BLaER1 treated with 17β-estradiol and CSF1 and Interleukin-3, amounts not matched to agents 10 nM and 100 nM (cell line): Measurements from ENCODE around the gene ABLIM2.
"Not testable (repeated sequence)": the region's sequence is repeated elsewhere in the genome, so short reads cannot be mapped to it uniquely, and the experiment has no call there.

Experiments used
- H3K27ac ChIP-seq, 11 experiments: shearing (Covaris generic); formaldehyde crosslinking; 2 replicates each; pipeline ENCODE4 v1.8.1; 2022
- H3K27me3 ChIP-seq, 11 experiments: shearing (Covaris generic); formaldehyde crosslinking; 2 replicates each; pipeline ENCODE4 v1.8.1; 2022
- H3K36me3 ChIP-seq, 11 experiments: shearing (Covaris generic); formaldehyde crosslinking; 2 replicates each; pipeline ENCODE4 v1.8.1; 2022
- H3K4me1 ChIP-seq, 10 experiments: shearing (Covaris generic); formaldehyde crosslinking; 2 replicates each; pipeline ENCODE4 v1.8.1; 2022
- H3K4me2 ChIP-seq, 11 experiments: shearing (Covaris generic); formaldehyde crosslinking; 2 replicates each; pipeline ENCODE4 v1.8.1; 2022
- H3K4me3 ChIP-seq, 10 experiments: shearing (Covaris generic); formaldehyde crosslinking; 2 replicates each; pipeline ENCODE4 v1.8.1; 2022
- H3K9ac ChIP-seq, 11 experiments: shearing (Covaris generic); formaldehyde crosslinking; 2 replicates each; pipeline ENCODE4 v1.8.1; 2022
- H3K9me3 ChIP-seq, 11 experiments: shearing (Covaris generic); formaldehyde crosslinking; replicated peaks in 1 of 11; 2 replicates each; pipeline ENCODE4 v1.8.1; 2022
- H4K20me1 ChIP-seq, 11 experiments: shearing (Covaris generic); formaldehyde crosslinking; 2 replicates each; pipeline ENCODE4 v1.8.1; 2022
- Cebpa-rat ChIP-seq, 11 experiments: shearing (Covaris generic); IDR thresholded peaks; 2 replicates each; pipeline ENCODE4 v1.8.1; 2022

ABLIM2 gene

DNA sequence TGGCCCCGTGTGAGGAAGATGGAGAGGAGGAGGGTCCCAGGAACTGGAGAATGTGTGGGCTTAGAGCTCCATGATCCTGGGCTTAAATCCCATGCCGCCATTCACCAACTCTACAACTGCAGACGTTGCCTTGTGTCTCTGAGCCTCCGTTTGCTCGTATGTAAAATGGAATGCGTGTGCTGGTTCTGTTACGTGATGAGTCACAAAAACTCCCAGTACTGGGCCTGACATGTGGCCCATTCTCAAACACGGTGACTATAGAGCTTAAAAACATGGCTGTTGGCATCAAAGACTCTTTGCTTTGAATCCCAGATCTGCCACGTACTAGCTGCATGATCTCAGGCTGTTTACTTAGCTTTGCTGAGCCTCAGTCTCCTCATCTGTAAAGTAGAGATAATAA lies 206.0 kb downstream of the ABLIM2 start:
- H3K4me2 ChIP-seq = peak overlapping the region in 3 of 11 experiments; percentile 55 to 76 (median 67); a peak in 6 of 22 replicates
- peak overlapping the region in 3 of 11 experiments; percentile 61 to 63 (median 62); a peak in 5 of 22 replicates for H3K27ac ChIP-seq
- H3K9me3 ChIP-seq = peaks cover 14 to 34% (median 23%) of the 10 kb centered on the region in 11 experiments; a peak in 20 of 22 replicates
- no peak overlapping the region for H3K9ac ChIP-seq
- no peaks in the 10 kb centered on the region for H3K27me3 ChIP-seq
- peaks cover 0 to 62% (median 0%) of the 10 kb centered on the region in 10 experiments; a peak in 7 of 20 replicates for H3K4me1 ChIP-seq
- no peak overlapping the region for H3K4me3 ChIP-seq
- H3K36me3 ChIP-seq = no peaks in the 10 kb centered on the region
- TF ChIP-seq Cebpa-rat (IDR thresholded peaks at IDR 0.05) = no peak
- no peaks in the 10 kb centered on the region for H4K20me1 ChIP-seq

DNA sequence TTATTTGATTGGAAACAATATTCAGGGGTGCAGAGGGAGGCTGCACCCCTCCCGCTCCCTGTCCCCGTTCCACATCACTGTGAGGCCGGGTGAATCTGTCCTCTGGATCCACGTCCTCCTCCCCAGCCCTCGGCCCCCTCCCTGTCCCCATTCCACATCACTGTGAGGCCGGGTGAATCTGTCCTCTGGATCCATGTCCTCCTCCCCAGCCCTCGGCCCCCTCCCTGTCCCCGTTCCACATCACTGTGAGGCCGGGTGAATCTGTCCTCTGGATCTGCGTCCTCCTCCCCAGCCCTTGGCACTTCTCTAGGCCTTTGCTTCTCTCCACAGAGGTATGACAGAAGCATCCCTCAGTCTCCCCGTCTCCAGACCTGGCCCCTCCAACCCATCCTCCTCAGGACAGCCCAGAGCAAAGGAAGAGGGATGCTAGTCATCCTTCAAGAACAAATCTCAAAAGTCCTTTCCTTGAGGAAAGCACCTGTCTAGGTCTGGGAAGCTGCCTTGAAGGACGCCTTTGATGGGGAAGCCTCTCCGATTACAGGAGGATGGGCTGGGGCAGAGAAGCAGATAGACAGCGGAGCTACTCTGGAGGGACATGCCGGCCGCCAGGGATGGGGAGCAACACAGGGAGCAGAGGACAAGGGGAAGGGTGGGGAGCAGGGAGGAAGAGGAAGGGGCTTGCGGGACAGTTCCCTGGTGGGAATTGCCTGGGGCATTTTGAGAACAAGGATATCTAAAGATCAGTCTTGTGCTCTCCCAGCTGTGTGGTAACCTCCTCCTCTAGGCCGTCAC lies 208.1 kb downstream of the ABLIM2 start:
- TF ChIP-seq Cebpa-rat (IDR thresholded peaks at IDR 0.05) = no peak
- Histone ChIP-seq H3K4me2 (no peak overlapping the region), H3K9ac (no peak overlapping the region), H3K4me1 (peaks cover 0 to 48% (median 0%) of the 10 kb centered on the region in 10 experiments; a peak in 7 of 20 replicates), H3K36me3 (no peaks in the 10 kb centered on the region), H4K20me1 (no peaks in the 10 kb centered on the region), H3K27ac (no peak overlapping the region), H3K27me3 (no peaks in the 10 kb centered on the region), H3K9me3 (peaks cover 14 to 34% (median 23%) of the 10 kb centered on the region in 11 experiments; a peak in 20 of 22 replicates), H3K4me3 (no peak overlapping the region)

DNA sequence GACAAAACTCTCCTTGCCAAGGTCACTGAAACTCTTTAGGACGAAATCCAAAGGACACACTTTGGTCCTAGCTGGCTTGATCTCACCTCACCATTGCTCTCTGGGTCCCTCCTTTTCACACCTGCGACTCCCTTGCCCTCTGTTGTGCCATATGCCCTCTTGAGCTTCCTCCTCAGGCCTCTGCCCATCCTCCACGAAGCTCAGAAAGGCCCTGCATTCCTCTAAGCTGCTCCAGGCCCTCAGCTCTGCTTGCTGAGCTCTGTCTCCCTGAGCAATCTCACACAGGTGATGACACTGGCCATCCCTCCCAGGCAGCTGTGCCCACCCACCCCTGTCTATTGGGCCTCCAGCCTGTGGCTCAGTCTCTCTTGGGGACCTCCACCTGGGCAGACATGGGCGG lies 208.9 kb downstream of the ABLIM2 start:
- no peak overlapping the region for H3K4me3 ChIP-seq
- no peak overlapping the region for H3K9ac ChIP-seq
- H3K4me2 ChIP-seq = peak overlapping the region in 2 of 11 experiments; percentile 22 to 36; a peak in 4 of 22 replicates
- no peak overlapping the region for H3K27ac ChIP-seq
- H4K20me1 ChIP-seq = no peaks in the 10 kb centered on the region
- TF ChIP-seq Cebpa-rat (IDR thresholded peaks at IDR 0.05) = no peak
- H3K27me3 ChIP-seq = no peaks in the 10 kb centered on the region
- H3K36me3 ChIP-seq = no peaks in the 10 kb centered on the region
- peaks cover 0 to 40% (median 0%) of the 10 kb centered on the region in 10 experiments; a peak in 7 of 20 replicates for H3K4me1 ChIP-seq
- peaks cover 14 to 32% (median 23%) of the 10 kb centered on the region in 11 experiments; a peak in 20 of 22 replicates for H3K9me3 ChIP-seq

DNA sequence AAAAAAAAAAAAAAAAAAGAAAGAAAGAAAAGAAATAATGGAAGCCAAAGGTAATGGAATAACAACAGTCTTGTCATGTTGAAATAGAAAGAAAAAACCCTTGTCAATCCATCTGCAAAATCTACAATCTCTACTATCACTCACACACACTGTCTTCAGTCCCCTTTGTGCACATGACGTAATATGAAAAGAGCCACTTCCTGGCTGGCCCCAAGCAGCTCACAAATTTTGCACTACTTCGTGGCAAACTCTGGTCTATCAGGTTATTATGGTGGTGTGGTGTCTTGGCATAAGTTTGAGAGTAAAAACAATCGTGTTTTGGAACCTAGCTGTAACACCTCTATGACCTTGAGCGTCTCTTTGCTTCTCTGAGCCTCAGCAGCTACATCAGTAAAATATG lies 210.7 kb downstream of the ABLIM2 start:
- peaks cover 13 to 24% (median 15%) of the 10 kb centered on the region in 11 experiments; a peak in 20 of 22 replicates for H3K9me3 ChIP-seq
- no peak overlapping the region for H3K9ac ChIP-seq
- peaks cover 0 to 28% (median 0%) of the 10 kb centered on the region in 10 experiments; a peak in 6 of 20 replicates for H3K4me1 ChIP-seq
- no peak for TF ChIP-seq Cebpa-rat (IDR thresholded peaks at IDR 0.05)
- H3K36me3 ChIP-seq = no peaks in the 10 kb centered on the region
- no peaks in the 10 kb centered on the region for H3K27me3 ChIP-seq
- H3K4me2 ChIP-seq = no peak overlapping the region
- no peak overlapping the region for H3K4me3 ChIP-seq
- H4K20me1 ChIP-seq = no peaks in the 10 kb centered on the region
- H3K27ac ChIP-seq = no peak overlapping the region

DNA sequence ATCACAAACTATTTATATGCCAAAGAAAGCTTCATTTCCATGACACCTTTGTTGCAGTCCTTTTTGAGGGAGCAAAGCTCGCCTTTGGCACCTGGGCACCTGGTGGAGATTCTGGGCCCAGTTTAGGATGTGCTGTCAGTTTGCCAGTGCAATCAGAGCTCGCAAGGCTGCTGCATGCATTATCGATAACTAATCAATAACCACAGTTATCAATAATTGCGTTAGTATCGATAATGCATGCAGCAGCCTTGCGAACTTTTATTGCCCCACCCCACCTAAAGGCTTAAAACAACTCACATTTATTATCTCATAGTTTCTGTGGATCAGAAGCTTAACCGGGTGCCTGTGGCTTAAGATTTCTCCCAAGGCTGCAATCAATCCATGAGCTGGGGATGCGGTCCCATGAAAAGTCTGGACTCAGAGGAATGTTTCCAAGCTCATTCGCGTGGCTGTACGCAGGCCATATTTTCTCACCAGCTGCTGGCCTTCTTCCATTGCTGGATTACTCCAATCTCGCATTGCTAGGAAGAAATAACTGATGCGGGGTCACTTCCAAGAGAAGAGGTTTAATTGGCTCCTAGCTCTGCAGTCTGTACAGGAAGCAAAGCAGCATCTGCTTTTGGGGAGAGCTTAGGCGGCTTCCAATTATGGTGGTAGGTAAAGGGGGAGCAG lies 212.8 kb downstream of the ABLIM2 start:
- TF ChIP-seq Cebpa-rat (IDR thresholded peaks at IDR 0.05) = no peak
- H3K36me3 ChIP-seq = no peaks in the 10 kb centered on the region
- H3K27me3 ChIP-seq = no peaks in the 10 kb centered on the region
- no peak overlapping the region for H3K9ac ChIP-seq
- peaks cover 3 to 6% (median 5%) of the 10 kb centered on the region in 11 experiments; a peak in 18 of 22 replicates for H3K9me3 ChIP-seq
- H3K4me2 ChIP-seq = no peak overlapping the region
- H3K4me3 ChIP-seq = no peak overlapping the region
- H4K20me1 ChIP-seq = no peaks in the 10 kb centered on the region
- peaks cover 0 to 22% (median 0%) of the 10 kb centered on the region in 10 experiments; a peak in 4 of 20 replicates for H3K4me1 ChIP-seq
- no peak overlapping the region for H3K27ac ChIP-seq

DNA sequence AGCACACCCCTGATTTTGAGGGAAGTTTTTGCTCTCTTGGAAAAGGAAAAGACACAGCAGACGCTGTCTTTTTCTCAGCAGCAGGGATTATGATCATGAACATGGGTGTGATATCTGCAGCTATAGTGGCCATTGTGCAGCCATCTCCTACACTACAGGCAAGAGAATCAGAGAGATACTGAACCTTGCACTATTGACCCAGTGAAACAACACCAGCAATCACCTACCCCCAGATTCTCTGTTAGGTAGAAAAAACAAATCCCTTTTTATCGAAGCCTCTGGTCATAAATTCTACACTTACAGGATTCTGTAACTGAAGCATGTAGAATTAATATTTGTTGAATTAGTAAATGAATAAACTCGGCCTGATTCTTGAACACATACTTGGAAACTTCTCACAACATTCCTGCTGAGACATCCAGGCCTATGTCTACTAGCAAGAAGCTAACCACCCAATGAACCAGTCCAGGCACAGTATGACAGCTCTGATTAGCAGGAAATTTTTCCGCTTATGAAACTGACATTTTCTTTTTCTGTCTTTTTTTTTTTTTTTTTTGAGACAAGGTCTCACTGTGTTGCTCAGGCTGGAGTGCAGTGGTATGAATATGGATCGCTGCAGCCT lies 213.9 kb downstream of the ABLIM2 start:
- H3K9me3 ChIP-seq = no peaks in the 10 kb centered on the region
- no peak overlapping the region for H3K9ac ChIP-seq
- H3K36me3 ChIP-seq = no peaks in the 10 kb centered on the region
- no peak overlapping the region for H3K4me3 ChIP-seq
- no peaks in the 10 kb centered on the region for H4K20me1 ChIP-seq
- no peaks in the 10 kb centered on the region for H3K27me3 ChIP-seq
- no peak overlapping the region for H3K27ac ChIP-seq
- peaks cover 0 to 21% (median 4%) of the 10 kb centered on the region in 10 experiments; a peak in 5 of 20 replicates for H3K4me1 ChIP-seq
- H3K4me2 ChIP-seq = no peak overlapping the region
- TF ChIP-seq Cebpa-rat (IDR thresholded peaks at IDR 0.05) = no peak

DNA sequence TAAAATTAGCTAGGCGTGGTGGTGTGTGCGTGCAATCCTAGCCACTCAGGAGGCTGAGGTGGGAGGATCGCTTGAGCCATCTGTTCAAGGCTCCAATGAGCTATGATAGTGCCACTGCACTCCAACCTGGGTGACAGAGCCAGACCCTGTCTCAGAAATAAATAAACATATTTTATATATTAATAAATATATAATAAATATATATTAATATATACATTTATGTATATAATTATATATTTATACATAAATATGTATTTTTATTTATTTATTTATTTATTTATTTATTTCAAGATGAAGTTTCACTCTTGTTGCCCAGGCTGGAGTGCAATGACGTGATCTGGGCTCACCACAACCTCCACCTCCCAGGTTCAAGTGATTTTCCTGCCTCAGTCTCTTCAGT lies 214.9 kb downstream of the ABLIM2 start:
- not testable (repeated sequence) for H3K36me3 ChIP-seq, H3K4me3 ChIP-seq, H3K4me2 ChIP-seq, H3K9me3 ChIP-seq, H3K9ac ChIP-seq, H4K20me1 ChIP-seq, H3K27me3 ChIP-seq, H3K27ac ChIP-seq
- peaks cover 8 to 18% (median 10%) of the 10 kb centered on the region in 10 experiments for H3K4me1 ChIP-seq

DNA sequence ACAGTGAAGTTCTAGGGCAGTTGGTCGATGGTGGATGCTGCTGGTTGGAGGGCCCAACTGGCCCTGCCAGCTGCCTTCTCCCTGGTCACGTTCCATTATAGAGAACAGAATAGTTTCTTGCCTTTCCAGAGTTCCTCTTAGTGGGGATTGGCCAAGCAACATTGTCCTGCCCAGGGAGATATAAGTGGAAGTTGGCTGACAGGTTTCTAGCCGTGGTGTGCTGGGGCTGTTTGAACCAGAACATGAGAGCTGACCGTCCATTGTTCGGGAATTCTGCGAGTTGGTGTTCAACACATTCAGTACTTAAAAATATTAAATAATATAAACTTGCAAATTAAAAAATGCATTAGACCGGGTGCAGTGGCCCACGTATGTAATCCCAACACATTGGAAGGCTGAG lies 215.4 kb downstream of the ABLIM2 start:
- no peaks in the 10 kb centered on the region for H3K36me3 ChIP-seq
- no peak overlapping the region for H3K4me3 ChIP-seq
- peaks cover 13 to 14% (median 13%) of the 10 kb centered on the region in 11 experiments for H3K27me3 ChIP-seq
- no peak overlapping the region; a peak in 1 of 22 replicates for H3K4me2 ChIP-seq
- no peaks in the 10 kb centered on the region for H3K9me3 ChIP-seq
- no peak for TF ChIP-seq Cebpa-rat (IDR thresholded peaks at IDR 0.05)
- no peak overlapping the region for H3K27ac ChIP-seq
- peaks cover 11 to 22% (median 15%) of the 10 kb centered on the region in 10 experiments for H3K4me1 ChIP-seq
- peaks cover 0 to 9% (median 0%) of the 10 kb centered on the region in 11 experiments; a peak in 6 of 22 replicates for H4K20me1 ChIP-seq
- H3K9ac ChIP-seq = no peak overlapping the region

DNA sequence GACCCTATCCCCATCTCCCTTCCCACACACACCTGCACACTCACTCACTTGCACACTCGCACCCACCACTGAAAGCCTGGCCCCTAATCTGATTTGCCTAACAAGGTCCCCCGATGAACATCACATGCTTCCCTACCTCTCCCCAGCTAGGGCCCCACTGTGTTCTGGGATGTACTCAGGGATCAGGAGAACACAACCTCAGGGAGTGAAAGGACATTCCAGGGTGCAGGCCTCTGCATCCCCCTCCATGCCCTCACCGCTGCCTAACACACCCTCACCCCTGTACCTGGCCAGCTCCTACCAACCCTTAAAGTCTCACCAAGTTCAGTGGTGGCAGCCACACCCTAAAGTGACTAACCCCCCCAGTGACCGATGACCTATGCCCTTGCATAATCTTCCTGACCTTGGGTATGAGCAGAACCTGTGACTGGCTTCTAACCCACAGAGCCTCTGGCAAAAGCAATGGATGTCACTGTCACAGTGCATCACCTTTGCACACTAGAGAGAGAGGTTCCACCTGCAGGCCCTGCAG lies 216.6 kb downstream of the ABLIM2 start:
- no peak overlapping the region for H3K4me3 ChIP-seq
- H3K9me3 ChIP-seq = no peaks in the 10 kb centered on the region
- H4K20me1 ChIP-seq = peaks cover 0 to 21% (median 8%) of the 10 kb centered on the region in 11 experiments; a peak in 7 of 22 replicates
- no peak overlapping the region for H3K4me2 ChIP-seq
- H3K27ac ChIP-seq = no peak overlapping the region
- peaks cover 16 to 30% (median 21%) of the 10 kb centered on the region in 10 experiments for H3K4me1 ChIP-seq
- TF ChIP-seq Cebpa-rat (IDR thresholded peaks at IDR 0.05) = no peak
- no peak overlapping the region for H3K9ac ChIP-seq
- H3K27me3 ChIP-seq = peaks cover 15 to 26% (median 25%) of the 10 kb centered on the region in 11 experiments
- no peaks in the 10 kb centered on the region for H3K36me3 ChIP-seq
